Measurements from ENCODE around the gene SPAG16.

SPAG16 gene

GRCh38 chr2:213537579-213537978 is 253.3 kb downstream of the SPAG16 start:
- no peak overlapping the region for H2AFZ ChIP-seq (ENCODE audit: low read depth, low read length, severe bottlenecking)
- no peaks in the 10 kb centered on the region for H3K9me3 ChIP-seq (ENCODE audit: insufficient read depth, low read length)
- no peak overlapping the region for H3K4me2 ChIP-seq (ENCODE audit: low read depth, low read length, poor library complexity, severe bottlenecking)
- H3K9me2 ChIP-seq (replicated peaks; ENCODE audit: insufficient read depth, low read length): no peaks in the 10 kb centered on the region; the same call in 1 of the 2 replicates
- H3K4me3 ChIP-seq (ENCODE audit: insufficient read depth, low read length, poor library complexity, severe bottlenecking): no peak overlapping the region
- no peak overlapping the region for H3K9ac ChIP-seq (ENCODE audit: low read length)
- no peak overlapping the region for H3K27ac ChIP-seq (ENCODE audit: low read depth, low read length)
- H3K36me3 ChIP-seq (ENCODE audit: low read length): no peaks in the 10 kb centered on the region
- H4K20me1 ChIP-seq (ENCODE audit: low read depth, low read length): peaks cover 4% of the 10 kb centered on the region; the same call in 1 of the 2 replicates
- no peaks in the 10 kb centered on the region for H3K79me2 ChIP-seq (ENCODE audit: insufficient read depth, low read length)
- TF ChIP-seq EZH2phosphoT487 (conservative IDR thresholded peaks at IDR 0.05; ENCODE audit: low read length) (no peak), CTCF (IDR thresholded peaks at IDR 0.05; ENCODE audit: insufficient read depth, low read length, poor library complexity, severe bottlenecking) (no peak)
- no peaks in the 10 kb centered on the region for H3K27me3 ChIP-seq (ENCODE audit: low read length)
- H3F3A ChIP-seq (ENCODE audit: insufficient read depth): no peaks in the 10 kb centered on the region

GRCh38 chr2:213544940-213545339 is 260.7 kb downstream of the SPAG16 start:
- Histone ChIP-seq H3K4me3 (ENCODE audit: insufficient read depth, low read length, poor library complexity, severe bottlenecking) (no peak overlapping the region), H4K20me1 (ENCODE audit: low read depth, low read length) (peaks cover 4% of the 10 kb centered on the region; the same call in 1 of the 2 replicates), H3F3A (ENCODE audit: insufficient read depth) (no peaks in the 10 kb centered on the region), H3K79me2 (ENCODE audit: insufficient read depth, low read length) (no peaks in the 10 kb centered on the region), H3K9me2 (replicated peaks; ENCODE audit: insufficient read depth, low read length) (no peaks in the 10 kb centered on the region), H3K9me3 (ENCODE audit: insufficient read depth, low read length) (no peaks in the 10 kb centered on the region), H3K9ac (ENCODE audit: low read length) (no peak overlapping the region), H2AFZ (ENCODE audit: low read depth, low read length, severe bottlenecking) (no peak overlapping the region), H3K4me2 (ENCODE audit: low read depth, low read length, poor library complexity, severe bottlenecking) (no peak overlapping the region), H3K27ac (ENCODE audit: low read depth, low read length) (no peak overlapping the region), H3K27me3 (ENCODE audit: low read length) (no peaks in the 10 kb centered on the region), H3K36me3 (ENCODE audit: low read length) (no peaks in the 10 kb centered on the region)
- TF ChIP-seq EZH2phosphoT487 (conservative IDR thresholded peaks at IDR 0.05; ENCODE audit: low read length) (no peak), CTCF (IDR thresholded peaks at IDR 0.05; ENCODE audit: insufficient read depth, low read length, poor library complexity, severe bottlenecking) (no peak)

- Histone ChIP-seq H2AFZ (ENCODE audit: low read depth, low read length, severe bottlenecking) (no peak overlapping the region), H4K20me1 (ENCODE audit: low read depth, low read length) (peaks cover 4% of the 10 kb centered on the region; the same call in 1 of the 2 replicates), H3K27me3 (ENCODE audit: low read length) (no peaks in the 10 kb centered on the region), H3K9me2 (replicated peaks; ENCODE audit: insufficient read depth, low read length) (no peaks in the 10 kb centered on the region), H3F3A (ENCODE audit: insufficient read depth) (no peaks in the 10 kb centered on the region), H3K4me2 (ENCODE audit: low read depth, low read length, poor library complexity, severe bottlenecking) (no peak overlapping the region), H3K9me3 (ENCODE audit: insufficient read depth, low read length) (no peaks in the 10 kb centered on the region), H3K79me2 (ENCODE audit: insufficient read depth, low read length) (no peaks in the 10 kb centered on the region), H3K4me3 (ENCODE audit: insufficient read depth, low read length, poor library complexity, severe bottlenecking) (no peak overlapping the region), H3K36me3 (ENCODE audit: low read length) (no peaks in the 10 kb centered on the region), H3K27ac (ENCODE audit: low read depth, low read length) (no peak overlapping the region), H3K9ac (ENCODE audit: low read length) (no peak overlapping the region)
- no peak for TF ChIP-seq CTCF (IDR thresholded peaks at IDR 0.05; ENCODE audit: insufficient read depth, low read length, poor library complexity, severe bottlenecking)
- TF ChIP-seq EZH2phosphoT487 (conservative IDR thresholded peaks at IDR 0.05; ENCODE audit: low read length): no peak
These were observed 261.2 kb downstream of the SPAG16 start for GRCh38 chr2:213545481-213545880.
